ENCODE measurements around the gene HS3ST2.
"Not testable (repeated sequence)": the region's sequence is repeated elsewhere in the genome, so short reads cannot be mapped to it uniquely, and the experiment has no call there.

HS3ST2 gene

DNA sequence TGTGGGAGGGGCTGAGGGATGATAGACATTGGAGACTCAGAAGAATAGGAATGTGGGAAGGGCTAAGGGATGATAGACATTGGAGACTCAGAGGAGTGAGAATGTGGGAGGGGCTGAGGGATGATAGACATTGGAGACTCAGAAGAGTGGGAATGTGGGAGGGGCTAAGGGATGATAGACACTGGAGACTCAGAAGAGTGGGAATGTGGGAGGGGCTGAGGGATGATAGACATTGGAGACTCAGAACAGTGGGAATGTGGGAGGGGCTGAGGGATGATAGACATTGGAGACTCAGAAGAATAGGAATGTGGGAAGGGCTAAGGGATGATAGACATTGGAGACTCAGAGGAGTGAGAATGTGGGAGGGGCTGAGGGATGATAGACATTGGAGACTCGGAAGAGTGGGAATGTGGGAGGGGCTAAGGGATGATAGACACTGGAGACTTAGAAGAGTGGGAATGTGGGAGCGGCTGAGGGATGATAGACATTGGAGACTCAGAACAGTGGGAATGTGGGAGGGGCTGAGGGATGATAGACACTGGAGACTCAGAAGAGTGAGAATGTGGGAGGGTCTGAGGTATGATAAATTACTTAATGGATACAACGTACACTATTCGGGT is 125.9 kb downstream of the HS3ST2 start:
- DNase-seq: not testable (repeated sequence)

DNA sequence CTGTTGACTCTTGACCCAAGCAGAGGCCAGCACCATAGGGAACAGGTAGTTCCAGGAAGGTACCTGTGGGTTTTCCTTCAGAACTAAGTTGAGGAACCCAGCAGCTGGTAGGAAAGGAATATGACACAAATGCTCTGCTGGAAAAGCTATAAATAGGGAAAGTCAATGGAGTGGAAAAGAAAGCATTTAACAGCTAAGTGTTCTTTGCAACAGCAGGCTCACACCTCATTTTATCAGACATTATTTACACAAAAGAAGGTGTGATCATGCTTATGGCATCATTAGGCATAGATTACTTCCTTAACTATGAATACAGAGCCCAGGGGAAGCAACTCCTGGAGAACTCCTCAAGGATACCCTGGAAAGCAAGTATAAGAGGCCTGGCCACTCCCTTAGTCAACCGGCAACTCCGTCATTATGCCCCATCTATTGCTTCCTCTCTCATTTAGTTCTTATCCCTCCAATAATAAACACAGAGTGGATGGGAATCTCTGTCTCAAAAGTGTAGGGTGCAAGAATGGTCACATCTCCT is 128.1 kb downstream of the HS3ST2 start:
- no peak for DNase-seq

DNA sequence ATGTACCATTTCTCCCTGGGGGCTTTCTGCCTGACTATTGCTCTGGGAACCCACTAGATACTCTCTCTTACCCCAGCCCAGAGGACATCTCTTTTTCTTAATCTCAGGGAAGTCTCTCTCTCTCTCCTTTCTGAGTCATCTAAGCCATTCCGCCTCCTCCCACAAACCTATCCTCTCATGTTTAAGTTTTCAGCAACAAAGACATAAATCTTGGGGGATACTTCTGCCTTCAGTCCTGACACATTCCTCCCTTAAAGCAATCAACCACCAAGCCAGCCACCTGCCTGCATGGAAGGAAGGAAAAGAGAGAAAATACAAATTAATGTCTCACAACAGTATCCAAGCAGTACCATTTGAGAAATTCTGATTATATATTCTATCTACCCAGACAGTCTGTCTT is 128.8 kb downstream of the HS3ST2 start:
- DNase-seq: no peak

DNA sequence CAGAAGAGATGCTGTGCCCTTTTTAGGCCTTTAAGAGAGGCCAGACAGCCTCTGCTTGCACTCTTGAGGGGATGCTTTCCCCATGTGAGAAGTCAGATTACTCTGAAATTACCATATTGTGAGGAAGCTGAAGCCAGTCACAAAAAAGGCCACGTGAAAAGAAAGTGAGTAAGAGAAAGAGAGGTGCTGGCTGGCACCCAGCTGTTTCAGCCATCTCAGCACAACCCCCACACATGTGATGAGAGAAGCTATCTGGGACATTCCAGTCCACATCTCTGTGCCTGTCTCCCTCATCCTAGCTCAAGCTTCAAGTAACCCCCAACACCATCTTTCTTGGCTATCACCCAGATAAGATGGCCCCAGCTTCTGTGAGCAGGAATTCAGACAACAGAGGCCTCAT is 131.4 kb downstream of the HS3ST2 start:
- DNase-seq: no peak

DNA sequence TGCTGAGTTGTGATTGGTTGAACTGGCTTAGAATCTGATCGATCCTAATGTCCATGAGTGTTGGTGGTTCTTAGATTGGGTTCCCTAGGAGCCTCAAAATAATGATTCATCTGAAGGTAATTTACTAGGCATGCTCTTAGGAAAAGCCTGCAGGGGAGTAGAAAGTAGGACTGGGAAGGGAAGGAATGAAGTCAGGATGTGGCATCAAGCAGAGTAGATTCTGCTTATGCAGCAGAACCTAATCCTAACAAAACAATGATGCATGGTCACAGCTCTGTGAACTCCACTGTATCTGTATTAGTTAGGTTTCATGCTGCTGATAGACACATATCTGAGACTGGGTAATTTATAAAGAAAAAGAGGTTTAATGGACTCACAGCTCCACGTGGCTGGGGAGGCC is 132.5 kb downstream of the HS3ST2 start:
- no peak for DNase-seq

DNA sequence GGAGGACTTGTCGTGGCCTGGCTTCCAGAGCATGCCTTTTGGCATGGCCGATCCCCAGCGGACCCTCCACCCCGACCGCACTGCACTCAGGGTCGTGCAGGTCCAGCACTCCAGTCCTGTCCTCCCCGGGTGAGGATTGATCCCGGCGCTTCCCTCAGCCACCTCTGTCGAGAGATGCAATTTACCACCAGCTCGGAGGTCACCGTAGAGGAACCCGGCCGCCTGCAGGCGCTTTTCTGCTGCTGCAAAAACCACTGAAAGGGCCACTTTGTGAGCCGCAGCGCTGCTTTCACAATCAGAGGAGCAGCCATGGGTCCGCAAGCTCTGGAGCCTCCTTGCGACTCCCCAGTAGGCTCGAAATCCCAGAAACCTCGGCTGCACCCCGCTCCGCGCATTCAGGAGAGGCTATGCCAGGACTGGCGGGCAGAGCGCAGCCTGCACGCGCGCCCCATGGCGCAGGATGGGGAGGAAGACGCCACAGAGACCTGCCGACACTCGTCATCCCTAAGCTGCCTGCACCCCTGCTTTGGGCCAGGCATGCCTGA is 134.2 kb downstream of the HS3ST2 start:
- no peak for DNase-seq

DNA sequence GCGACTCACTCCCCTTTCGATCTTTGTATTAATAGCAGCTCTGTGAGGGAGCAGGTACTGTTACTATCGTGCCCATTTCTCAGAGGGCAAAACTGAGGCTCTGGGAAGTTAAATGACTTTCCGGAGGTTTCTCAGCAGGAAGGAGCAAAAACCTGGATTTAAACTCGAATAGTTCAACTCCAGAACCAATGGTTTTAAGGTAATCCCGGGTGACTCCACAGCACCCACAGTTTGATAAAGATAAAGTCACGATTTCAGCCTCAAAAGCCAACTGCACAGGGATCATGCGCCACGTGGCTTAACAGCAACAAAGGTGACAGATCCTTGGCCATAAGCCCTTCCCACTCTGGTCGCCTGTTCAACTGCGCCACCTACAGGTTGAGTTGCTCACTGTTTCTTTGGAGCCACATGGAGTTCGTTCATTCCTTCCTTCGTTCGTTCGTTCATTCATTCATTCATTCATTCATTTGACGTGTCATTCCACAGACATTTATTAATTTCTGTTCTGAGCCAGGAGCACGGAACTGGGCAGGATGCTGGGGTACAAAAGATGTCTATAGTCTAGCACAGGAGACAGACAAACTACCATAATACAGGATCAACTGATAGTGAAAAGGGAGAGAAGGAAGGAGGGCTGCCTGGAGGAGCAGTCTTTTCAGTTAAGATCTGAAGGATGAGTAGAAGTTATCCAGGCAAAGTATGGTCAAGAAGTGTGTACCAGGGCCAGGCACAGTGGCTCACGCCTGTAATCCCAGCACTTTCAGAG is 134.8 kb downstream of the HS3ST2 start:
- DNase-seq: peak; percentile 19

DNA sequence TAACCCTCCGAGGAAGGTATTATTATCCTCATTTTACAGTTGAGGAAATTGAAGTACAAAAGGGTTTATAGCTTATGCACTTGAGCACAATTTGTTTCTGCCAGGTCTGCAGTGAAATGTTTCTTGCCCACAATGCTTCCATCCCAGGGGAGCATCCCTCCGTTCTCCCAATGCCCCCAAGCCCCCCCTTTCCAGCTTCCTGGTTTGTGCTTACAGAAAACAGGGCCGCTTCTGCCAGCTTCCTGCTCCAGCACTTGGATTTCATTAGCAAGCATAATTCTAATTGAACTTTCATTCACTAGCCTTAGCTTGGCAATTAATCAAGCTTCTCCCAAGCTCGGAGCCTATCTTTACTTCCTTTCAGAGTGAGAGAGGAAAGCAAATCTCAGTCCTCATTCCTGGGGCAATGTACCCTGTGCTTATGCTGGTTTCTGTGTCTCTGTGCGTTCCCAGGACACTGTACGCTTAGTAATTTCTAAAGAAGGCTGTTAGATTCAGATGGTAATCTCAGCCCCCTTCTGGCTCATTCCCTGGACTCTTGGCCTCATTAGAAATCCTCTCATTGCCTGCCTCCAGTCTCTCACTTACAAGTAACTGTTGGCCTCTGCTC is 141.6 kb downstream of the HS3ST2 start:
- no peak for DNase-seq

DNA sequence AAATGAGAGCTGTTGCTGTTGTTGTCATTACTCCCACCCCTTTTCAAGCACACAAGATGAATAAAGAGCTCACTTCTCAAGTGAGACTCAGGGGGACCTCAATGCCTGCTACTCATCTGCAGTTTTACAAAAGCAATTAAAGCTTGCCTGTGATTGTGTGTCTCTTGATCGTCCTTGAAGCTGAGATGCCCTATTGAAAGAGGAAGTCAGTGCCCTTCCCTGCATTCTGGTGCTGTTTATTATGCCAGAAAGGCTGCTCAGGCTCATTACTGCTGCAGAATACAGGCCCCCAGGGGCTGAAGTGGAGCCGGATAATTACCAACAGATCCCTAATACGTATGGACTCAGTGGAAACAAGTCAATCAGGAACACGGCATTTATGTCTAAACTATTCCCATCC is 147.2 kb downstream of the HS3ST2 start:
- DNase-seq: no peak

DNA sequence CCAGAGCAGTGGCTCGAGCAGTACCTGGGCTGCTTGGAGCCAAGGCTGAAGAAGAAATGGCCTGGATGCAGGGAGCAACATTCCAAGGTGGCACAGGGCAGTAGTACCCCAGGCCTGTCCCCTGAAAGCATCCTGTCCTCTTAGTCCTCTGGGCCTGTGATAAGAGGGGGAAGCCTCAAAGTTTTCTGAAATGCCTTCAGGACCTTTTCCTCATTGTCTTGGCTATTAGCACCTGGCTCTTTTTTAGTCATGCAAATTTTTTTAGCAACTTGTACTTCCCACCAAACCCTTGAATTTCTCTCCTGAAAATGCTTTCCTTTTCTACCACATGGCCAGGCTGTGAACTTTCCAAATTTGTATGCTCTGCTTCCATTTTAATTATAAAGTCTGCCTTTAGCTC is 148.9 kb downstream of the HS3ST2 start:
- no peak for DNase-seq

All from activated T-cell treated with anti-CD3 and anti-CD28 coated beads for 4 hours (primary cell).